B cell (primary cell): ENCODE data around the gene TRDN. TPM values are rescaled to one million over a fixed set of nuclear protein-coding genes. Genes with fewer than 3 reads are reported as not detected.
"Not testable (repeated sequence)": the region's sequence is repeated elsewhere in the genome, so short reads cannot be mapped to it uniquely, and the experiment has no call there.

ENCODE experiments used
- ATAC-seq: fragments of 200-7000 bp; cut with Tn5 transposase; one replicate; pipeline ENCODE4 v1.10.0; 2021; ENCODE audit warnings: low read depth, mild to moderate bottlenecking, moderate number of reproducible peaks, moderate library complexity
- CTCF ChIA-PET: fragments of 350-600 bp; sonication (Branson Sonifier 250); formaldehyde crosslinking; loops from one replicate; lab custom pipeline; 2021; ENCODE audit warnings: antibody characterized with exemption, inconsistent platforms; lab: Charles Lee
- POLR2A ChIA-PET: fragments of 350-600 bp; sonication (Branson Sonifier 250); formaldehyde crosslinking; loops from one replicate; lab custom pipeline; 2021; ENCODE audit warnings: antibody characterized with exemption; lab: Charles Lee
- DNase-seq: peaks from one replicate; pipeline ENCODE4 v3.0.0; 2013
- H2AFZ ChIP-seq: 2 replicates; pipeline ENCODE4 v1.6.1; 2012; ENCODE audit warnings: mild to moderate bottlenecking, low read depth, low read length; ENCODE audit not compliant: insufficient read depth, poor library complexity, severe bottlenecking
- H3K27ac ChIP-seq, 2 donors: 1 replicate in 1 of 2; 2 replicates in 1 of 2; pipeline ENCODE4 v1.5.1; 2012 to 2013; ENCODE audit warnings: low read length in 2 of 2, mild to moderate bottlenecking in 2 of 2, moderate library complexity in 1 of 2
- H3K27me3 ChIP-seq, 4 experiments: fragments of 200-600 bp in 1 of 4; sonication (generic) in 1 of 4; replicated peaks in 1 of 4; 1 replicate in 2 of 4; 2 replicates in 2 of 4; pipeline versions ENCODE4 v1.6.1 to v1.7.0; 2013 to 2016; ENCODE audit warnings: low read length in 3 of 4, mild to moderate bottlenecking in 2 of 4, mixed read lengths in 1 of 4, moderate library complexity in 1 of 4; ENCODE audit not compliant: insufficient read depth in 4 of 4, control insufficient read depth in 3 of 4; ENCODE audit errors: control extremely low read depth in 1 of 4
- H3K36me3 ChIP-seq, 2 experiments: replicated peaks in 1 of 2; 1 replicate in 1 of 2; 2 replicates in 1 of 2; pipeline versions ENCODE4 v1.6.1 to v1.7.1; 2013; ENCODE audit warnings: low read length in 1 of 2; ENCODE audit not compliant: insufficient read depth in 2 of 2, control insufficient read depth in 1 of 2; ENCODE audit errors: control extremely low read depth in 1 of 2, extremely low read depth in 1 of 2
- H3K4me1 ChIP-seq, 2 donors: fragments of 200-600 bp in 1 of 2; sonication (generic) in 1 of 2; 1 replicate in 1 of 2; 2 replicates in 1 of 2; pipeline versions ENCODE4 v1.5.1 to v1.6.1; 2013 to 2017; ENCODE audit warnings: low read length in 2 of 2; ENCODE audit not compliant: control insufficient read depth in 2 of 2, insufficient read depth in 2 of 2
- H3K4me2 ChIP-seq: replicated peaks from 2 replicates; pipeline ENCODE3; 2012; ENCODE audit warnings: mild to moderate bottlenecking, low read depth, low read length; ENCODE audit not compliant: poor library complexity, severe bottlenecking
- H3K4me3 ChIP-seq, 5 experiments: fragments of 200-600 bp in 1 of 5; sonication (generic) in 1 of 5; 1 replicate in 3 of 5; 2 replicates in 2 of 5; pipeline versions ENCODE4 v1.5.1 to v1.7.0; 2011 to 2016; ENCODE audit warnings: low read length in 4 of 5, mild to moderate bottlenecking in 4 of 5, low read depth in 2 of 5, control low read depth in 1 of 5, moderate library complexity in 1 of 5; ENCODE audit not compliant: insufficient read depth in 1 of 5; ENCODE audit errors: control extremely low read depth in 1 of 5, extremely low read depth in 1 of 5
- H3K79me2 ChIP-seq: fragments of 200-600 bp; sonication (generic); one replicate; pipeline ENCODE4 v1.6.0; 2016; ENCODE audit warnings: low read length; ENCODE audit not compliant: control insufficient read depth, insufficient read depth
- H3K9ac ChIP-seq: fragments of 200-600 bp; sonication (generic); 2 replicates; pipeline ENCODE4 v1.6.1; 2017; ENCODE audit warnings: mild to moderate bottlenecking, low read length, moderate library complexity
- H3K9me3 ChIP-seq, 3 donors: one replicate each; pipeline versions ENCODE4 v1.6.1 to v1.7.1; 2013; ENCODE audit warnings: low read length in 2 of 3; ENCODE audit not compliant: control insufficient read depth in 2 of 3, insufficient read depth in 1 of 3; ENCODE audit errors: control extremely low read depth in 1 of 3
- H4K20me1 ChIP-seq: 2 replicates; pipeline ENCODE4 v1.6.0; 2012; ENCODE audit warnings: mild to moderate bottlenecking, low read length; ENCODE audit not compliant: insufficient read depth, control insufficient read depth, poor library complexity, severe bottlenecking
- H3K27ac Mint-ChIP-seq: one replicate; pipeline ENCODE4 v1.8.0; 2021; ENCODE audit warnings: mixed read lengths
- H3K27me3 Mint-ChIP-seq: one replicate; pipeline ENCODE4 v1.8.0; 2021; ENCODE audit warnings: mixed read lengths
- H3K4me1 Mint-ChIP-seq: one replicate; pipeline ENCODE4 v1.8.0; 2021; ENCODE audit warnings: mixed read lengths
- H3K4me3 Mint-ChIP-seq: one replicate; pipeline ENCODE4 v1.8.0; 2021; ENCODE audit warnings: mixed read lengths
- H3K9me3 Mint-ChIP-seq: one replicate; pipeline ENCODE4 v1.8.0; 2022; ENCODE audit warnings: mixed read lengths; ENCODE audit not compliant: insufficient read depth
- CTCF ChIP-seq: fragments of 200-600 bp; IDR thresholded peaks from one replicate; pipeline ENCODE4 v1.8.0; 2022; ENCODE audit warnings: antibody characterized with exemption, mild to moderate bottlenecking
- EZH2 ChIP-seq: IDR thresholded peaks from 2 replicates; pipeline ENCODE4 v1.6.1; 2012; ENCODE audit warnings: borderline replicate concordance, low read depth, mild to moderate bottlenecking, moderate library complexity, low read length; ENCODE audit not compliant: insufficient read depth, poor library complexity, severe bottlenecking
- WGBS: methylation state at CpG from one replicate; pipeline ENCODE4 v1.1.5; 2013; ENCODE audit warnings: missing lambda C conversion rate; ENCODE audit not compliant: insufficient coverage; 5-methylcytosine and 5-hydroxymethylcytosine counted together
- intact Hi-C: fragments of 100-400 bp; cut with micrococcal nuclease; formaldehyde crosslinking; loops from one replicate; pipeline ENCODE4 v1.10.0; 2022
- polyA plus RNA-seq: library from polyadenylated mRNA; depleted of rRNA; stranded (reverse); fragments of >200 nt; gene quantifications from 2 replicates; pipeline ENCODE4 v1.2.3, GENCODE V29; 2012
- total RNA-seq, 2 donors: library from RNA; stranded (reverse); fragments of 120-200 nt in 1 of 2; gene quantifications; 1 replicate in 1 of 2; 2 replicates in 1 of 2; pipeline versions ENCODE4 v1.2.3 to v1.2.4, GENCODE V29; 2013 to 2022

TRDN gene
- total and polyA plus RNA-seq, 2 donors (not counting 1 experiment from before 2014, with no cell fraction given), result not detected

- Histone ChIP-seq H3K4me2 (no peak overlapping the region), H3K79me2 (no peaks in the 10 kb centered on the region), H3K4me3 (no peak overlapping the region), H3K36me3 (no peaks in the 10 kb centered on the region), H2AFZ (no peak overlapping the region), H3K4me1 (no peaks in the 10 kb centered on the region), H4K20me1 (no peaks in the 10 kb centered on the region), H3K9ac (no peak overlapping the region), H3K9me3 (no peaks in the 10 kb centered on the region), H3K27me3 (no peaks in the 10 kb centered on the region), H3K27ac (no peak overlapping the region)
- Mint-ChIP-seq H3K4me1 (no peaks in the 10 kb centered on the region), H3K27ac (no peak overlapping the region), H3K9me3 (peaks cover 2% of the 10 kb centered on the region), H3K27me3 (no peaks in the 10 kb centered on the region), H3K4me3 (no peak overlapping the region)
- DNase-seq (no peak), ATAC-seq (no peak)
- intact Hi-C loops, result no loop called here
- POLR2A ChIA-PET, result no interaction called here
- no CpG with 5 or more reads among the region's 1 CpG for WGBS
- no peak for TF ChIP-seq EZH2
- no peak for TF ChIP-seq CTCF
- CTCF ChIA-PET, result no interaction called here
These were observed 48.2 kb downstream of the TRDN start for GRCh38 chr6:123588546-123588895.

DNA sequence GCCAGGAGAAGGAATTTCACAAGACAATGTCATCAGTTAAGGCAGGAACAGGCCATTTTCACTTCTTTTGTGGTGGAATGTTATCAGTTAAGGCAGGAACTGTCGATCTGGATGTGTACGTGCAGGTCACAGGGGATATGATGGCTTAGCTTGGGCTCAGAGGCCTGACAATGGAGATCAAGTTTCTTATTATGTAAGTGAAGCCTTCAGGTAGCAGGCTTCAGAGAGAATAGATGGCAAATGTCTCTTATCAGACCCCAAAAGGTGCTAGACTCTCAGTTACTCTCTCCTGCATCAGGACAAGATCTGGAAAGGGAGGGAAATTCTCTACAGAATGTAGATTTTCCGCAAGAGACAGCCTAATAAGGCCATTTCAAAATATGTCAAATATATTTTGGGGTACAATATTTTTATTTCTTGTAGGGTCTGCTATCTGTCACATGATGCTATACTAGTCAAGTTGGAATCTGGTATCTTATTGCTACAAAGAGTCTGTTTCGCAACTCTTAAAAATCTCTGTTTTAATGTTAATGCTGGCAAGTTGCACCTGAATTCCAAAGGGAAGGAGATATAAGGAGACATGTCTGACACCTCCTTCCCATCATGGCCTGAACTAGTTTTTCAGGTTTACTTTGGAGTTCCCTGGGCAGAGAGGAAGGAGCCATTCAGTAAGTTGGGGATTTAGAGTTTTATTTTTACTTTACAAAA lies 48.8 kb downstream of the TRDN start:
- ATAC-seq (no peak), DNase-seq (no peak)
- H3K27me3 ChIP-seq, result no peaks in the 10 kb centered on the region
- H3K9me3 ChIP-seq, result no peaks in the 10 kb centered on the region
- H4K20me1 ChIP-seq, result no peaks in the 10 kb centered on the region
- TF ChIP-seq CTCF, result no peak
- no peak for TF ChIP-seq EZH2
- Mint-ChIP-seq H3K4me1 (no peaks in the 10 kb centered on the region), H3K27ac (no peak overlapping the region), H3K9me3 (peaks cover 2% of the 10 kb centered on the region), H3K27me3 (no peaks in the 10 kb centered on the region), H3K4me3 (no peak overlapping the region)
- ChIA-PET CTCF (no interaction called here), POLR2A (no interaction called here)
- intact Hi-C loops, result no loop called here
- no peak overlapping the region for H3K4me3 ChIP-seq
- no peaks in the 10 kb centered on the region for H3K4me1 ChIP-seq
- no peak overlapping the region for H3K4me2 ChIP-seq
- H3K9ac ChIP-seq, result no peak overlapping the region
- H3K79me2 ChIP-seq, result no peaks in the 10 kb centered on the region
- WGBS, result 95% methylated on average over 3 of the region's 4 CpGs
- no peaks in the 10 kb centered on the region for H3K36me3 ChIP-seq
- no peak overlapping the region for H2AFZ ChIP-seq
- no peak overlapping the region for H3K27ac ChIP-seq

GRCh38 chr6:123587407-123587806 lies 49.3 kb downstream of the TRDN start:
- POLR2A ChIA-PET, H3K27ac Mint-ChIP-seq, H3K9me3 Mint-ChIP-seq, H3K4me1 Mint-ChIP-seq, DNase-seq, H3K4me3 Mint-ChIP-seq, CTCF ChIA-PET, H3K79me2 ChIP-seq, H3K4me3 ChIP-seq, H3K27me3 ChIP-seq, H3K27me3 Mint-ChIP-seq, H3K4me1 ChIP-seq, H3K36me3 ChIP-seq, H2AFZ ChIP-seq, H3K4me2 ChIP-seq, H3K9ac ChIP-seq, intact Hi-C loops, H3K9me3 ChIP-seq, H3K27ac ChIP-seq, H4K20me1 ChIP-seq, ATAC-seq: not testable (repeated sequence)
- whole genome bisulfite sequencing, result 94% methylated on average over 7 of the region's 8 CpGs
